Omental fat pad (tissue), 4 donors: ENCODE data around the gene COMMD6. TPM values are rescaled to one million over a fixed set of nuclear protein-coding genes. Genes with fewer than 3 reads are reported as not detected.

Source experiments
- ATAC-seq: fragments of 150-250 bp; one replicate; pipeline ENCODE4 v1.9.1; 2016; ENCODE audit warnings: mild to moderate bottlenecking, moderate library complexity; ENCODE audit not compliant: low FRiP score
- DNase-seq: peaks from one replicate; pipeline ENCODE4 v3.0.0-alpha.2; 2019; ENCODE audit warnings: low spot score
- CTCF ChIP-seq, 3 donors: fragments of 450-650 bp; IDR thresholded peaks; one replicate each; pipeline ENCODE4 v1.5.1; 2016 to 2017; ENCODE audit warnings: antibody characterized with exemption in 3 of 3, mild to moderate bottlenecking in 3 of 3, moderate library complexity in 2 of 3
- total RNA-seq, 4 donors: library from RNA; depleted of rRNA; stranded (reverse); fragments of >200 nt; gene quantifications; one replicate each; pipeline ENCODE4 v1.1.0, GENCODE V29; 2016

The COMMD6 gene
- total RNA-seq: 10 to 100 TPM; 42.9 to 60.8 (median 52.8) TPM

- peak in 1 of 3 donors; percentile 18 for TF ChIP-seq CTCF (IDR thresholded peaks at IDR 0.05)
- DNase-seq: no peak
- peak; percentile 96 for ATAC-seq
Observed at GRCh38 chr13:75537401-75538365, at the start of gene COMMD6. Gene COMMD6 (minus strand): TSS chr13:75537841. CDS start chr13:75537805, 36 bp downstream.

GRCh38 chr13:75585153-75585552, 47.5 kb upstream of the COMMD6 start:
- no peak for DNase-seq
- ATAC-seq: no peak

GRCh38 chr13:75583091-75583490, 45.5 kb upstream of the COMMD6 start:
- no peak for TF ChIP-seq CTCF (IDR thresholded peaks at IDR 0.05)
- DNase-seq: no peak
- ATAC-seq: no peak

More at GRCh38 chr13:75585153-75585552, 47.5 kb upstream of the COMMD6 start:
- no peak for TF ChIP-seq CTCF (IDR thresholded peaks at IDR 0.05)

- ATAC-seq (no peak), DNase-seq (no peak)
- TF ChIP-seq CTCF (IDR thresholded peaks at IDR 0.05): no peak
Observed at GRCh38 chr13:75581874-75582640, 44.4 kb upstream of the COMMD6 start.

- DNase-seq: no peak
- no peak for ATAC-seq
- no peak for TF ChIP-seq CTCF (IDR thresholded peaks at IDR 0.05)
Observed at GRCh38 chr13:75579529-75579928, 41.9 kb upstream of the COMMD6 start.

GRCh38 chr13:75569576-75569975, 31.9 kb upstream of the COMMD6 start:
- DNase-seq (no peak), ATAC-seq (no peak)
- no peak for TF ChIP-seq CTCF (IDR thresholded peaks at IDR 0.05)
